ENCODE measurements around the gene AGBL4. TPM values are rescaled to one million over a fixed set of nuclear protein-coding genes. Genes with fewer than 3 reads are reported as not detected.

Gene AGBL4
- total RNA-seq, 1 donor from 2014 or later, result 0.50 TPM

- no peak for DNase-seq
- ATAC-seq, result no peak
- intact Hi-C loops (cut with micrococcal nuclease), result no loop called here
These were observed 1336.3 kb downstream of the AGBL4 start for GRCh38 chr1:48687282-48688045.

GRCh38 chr1:48686159-48686558 is 1337.6 kb downstream of the AGBL4 start:
- intact Hi-C loops (cut with micrococcal nuclease), result no loop called here
- DNase-seq (no peak), ATAC-seq (no peak)

GRCh38 chr1:48684381-48684780 is 1339.4 kb downstream of the AGBL4 start:
- DNase-seq (no peak), ATAC-seq (no peak)
- intact Hi-C loops (cut with micrococcal nuclease), result no loop called here

- no peak for ATAC-seq
- DNase-seq, result no peak
- intact Hi-C loops (cut with micrococcal nuclease), result no loop called here
These were observed 1339.9 kb downstream of the AGBL4 start for GRCh38 chr1:48683839-48684238.

- peak; percentile 32 for ATAC-seq
- no peak for DNase-seq
- intact Hi-C loops (cut with micrococcal nuclease), result no loop called here
These were observed 1342.1 kb downstream of the AGBL4 start for GRCh38 chr1:48681476-48682305.

GRCh38 chr1:48680411-48681035 is 1343.2 kb downstream of the AGBL4 start:
- ATAC-seq (no peak), DNase-seq (no peak)
- intact Hi-C loops (cut with micrococcal nuclease), result no loop called here

- intact Hi-C loops (cut with micrococcal nuclease), result loop anchor here (5.0 kb wide), 1 partner anchor 137 kb away; no protein-coding TSS in a partner anchor
- no peak for ATAC-seq
These were observed 1343.9 kb downstream of the AGBL4 start for GRCh38 chr1:48679859-48680258.

GRCh38 chr1:48678710-48679505 is 1344.8 kb downstream of the AGBL4 start:
- DNase-seq (no peak), ATAC-seq (no peak)
- intact Hi-C loops (cut with micrococcal nuclease), result loop anchor here (5.0 kb wide), 1 partner anchor 138 kb away; no protein-coding TSS in a partner anchor

More at GRCh38 chr1:48679859-48680258, 1343.9 kb downstream of the AGBL4 start:
- DNase-seq, result no peak

- peak; percentile 83 for ATAC-seq
- intact Hi-C loops (cut with micrococcal nuclease), result loop anchor here (5.0 kb wide), 1 partner anchor 140 kb away; no protein-coding TSS in a partner anchor
- peak; percentile 80 for DNase-seq
These were observed 1346.2 kb downstream of the AGBL4 start for GRCh38 chr1:48677306-48678287.

GRCh38 chr1:48676822-48677221 is 1346.9 kb downstream of the AGBL4 start:
- DNase-seq, result no peak
- intact Hi-C loops (cut with micrococcal nuclease), result loop anchor here (5.0 kb wide), 1 partner anchor 140 kb away; no protein-coding TSS in a partner anchor
- ATAC-seq, result no peak

GRCh38 chr1:48676376-48676775 is 1347.4 kb downstream of the AGBL4 start:
- no peak for ATAC-seq
- intact Hi-C loops (cut with micrococcal nuclease), result loop anchor here (5.0 kb wide), 1 partner anchor 141 kb away; no protein-coding TSS in a partner anchor
- no peak for DNase-seq

GRCh38 chr1:48675251-48675650 is 1348.5 kb downstream of the AGBL4 start:
- no peak for DNase-seq
- intact Hi-C loops (cut with micrococcal nuclease), result loop anchor here (5.0 kb wide), 1 partner anchor 142 kb away; no protein-coding TSS in a partner anchor
- ATAC-seq, result no peak

GRCh38 chr1:48674641-48675040 is 1349.1 kb downstream of the AGBL4 start:
- intact Hi-C loops (cut with micrococcal nuclease), result loop anchor here (5.0 kb wide), 1 partner anchor 143 kb away; no protein-coding TSS in a partner anchor

GRCh38 chr1:48673332-48674105 is 1350.2 kb downstream of the AGBL4 start:
- ATAC-seq (no peak), DNase-seq (no peak)
- intact Hi-C loops (cut with micrococcal nuclease), result no loop called here

More at GRCh38 chr1:48674641-48675040, 1349.1 kb downstream of the AGBL4 start:
- ATAC-seq (no peak), DNase-seq (no peak)

GRCh38 chr1:48671578-48671977 is 1352.2 kb downstream of the AGBL4 start:
- intact Hi-C loops (cut with micrococcal nuclease), result no loop called here
- no peak for DNase-seq
- no peak for ATAC-seq

GRCh38 chr1:48670234-48671020 is 1353.3 kb downstream of the AGBL4 start:
- ATAC-seq, result no peak
- intact Hi-C loops (cut with micrococcal nuclease), result no loop called here

More at GRCh38 chr1:48670234-48671020, 1353.3 kb downstream of the AGBL4 start:
- no peak for DNase-seq
